Neural crest cell (in vitro differentiated cells): ENCODE results near the gene POLR1H. TPM values are rescaled to one million over a fixed set of nuclear protein-coding genes. Genes with fewer than 3 reads are reported as not detected.

Experiments
- DNase-seq: peaks from one replicate; pipeline ENCODE4 v3.0.0; 2021; ENCODE audit warnings: low read depth, mixed read lengths, low spot score
- H3K27ac Mint-ChIP-seq: one replicate; pipeline ENCODE4 v1.8.0; 2021; ENCODE audit warnings: mild to moderate bottlenecking, mixed read lengths; ENCODE audit not compliant: unreplicated experiment
- H3K27me3 Mint-ChIP-seq: 2 replicates; pipeline ENCODE4 v1.8.0; 2021; ENCODE audit warnings: low read depth, mild to moderate bottlenecking, mixed read lengths
- H3K36me3 Mint-ChIP-seq: 2 replicates; pipeline ENCODE4 v1.8.0; 2021; ENCODE audit warnings: low read depth, mild to moderate bottlenecking, mixed read lengths
- H3K4me1 Mint-ChIP-seq: 2 replicates; pipeline ENCODE4 v1.8.0; 2021; ENCODE audit warnings: mixed read lengths
- H3K4me3 Mint-ChIP-seq: one replicate; pipeline ENCODE4 v1.8.0; 2021; ENCODE audit warnings: mild to moderate bottlenecking, mixed read lengths
- H3K9me3 Mint-ChIP-seq: 2 replicates; pipeline ENCODE4 v1.8.0; 2021; ENCODE audit warnings: mixed read lengths
- CTCF ChIP-seq: fragments of 200-600 bp; sonication (generic); conservative IDR thresholded peaks from 2 replicates; pipeline ENCODE4 v1.5.0; 2021; ENCODE audit warnings: antibody characterized with exemption, mild to moderate bottlenecking
- total RNA-seq: library from RNA; stranded (reverse); gene quantifications from 2 replicates; pipeline ENCODE4 v1.2.1, GENCODE V29; 2021

Gene POLR1H
- total RNA-seq, 1 donor from 2014 or later = 43.3 TPM

DNA sequence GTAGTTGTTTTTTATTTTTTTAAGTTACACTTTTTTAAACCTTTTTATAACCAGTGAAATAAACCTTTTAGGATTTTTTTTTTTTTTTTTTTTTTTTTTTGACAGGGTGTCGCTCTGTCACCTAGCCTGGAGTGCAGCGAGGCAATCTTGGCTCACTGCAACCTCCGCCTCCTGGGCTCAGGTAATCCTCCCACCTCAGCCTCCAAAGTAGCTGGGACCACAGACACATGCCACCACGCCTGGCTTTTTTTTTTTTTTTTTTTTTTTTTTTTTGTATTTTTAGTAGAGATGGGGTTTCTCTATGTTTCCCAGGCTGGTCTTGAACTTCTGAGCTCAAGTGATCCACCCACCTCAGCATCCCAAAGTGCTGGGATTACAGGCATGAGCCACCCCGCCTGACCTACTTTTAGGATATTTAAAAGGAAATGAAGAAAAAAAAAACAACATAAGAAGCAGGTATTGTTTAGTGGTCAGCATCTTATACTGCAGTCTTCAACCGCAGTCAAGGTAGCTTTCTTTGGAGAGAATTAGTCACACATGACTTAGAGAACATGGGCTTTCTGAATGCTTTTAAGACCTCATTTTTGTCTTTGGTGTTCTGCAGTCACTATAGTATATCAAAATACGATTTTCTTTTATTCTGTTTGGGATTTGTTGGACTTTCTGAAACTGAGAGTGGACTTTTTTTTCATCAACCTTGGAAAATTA lies 1.6 kb downstream of the POLR1H start:
- H3K9me3 Mint-ChIP-seq = no peaks in the 10 kb centered on the region
- H3K27me3 Mint-ChIP-seq = peaks cover 6% of the 10 kb centered on the region
- peaks cover 2% of the 10 kb centered on the region for H3K36me3 Mint-ChIP-seq
- no peak overlapping the region for H3K27ac Mint-ChIP-seq
- H3K4me1 Mint-ChIP-seq = peaks cover 35% of the 10 kb centered on the region
- H3K4me3 Mint-ChIP-seq = peak overlapping the region; percentile 99
- TF ChIP-seq CTCF = no peak
- DNase-seq = no peak

- H3K9me3 Mint-ChIP-seq = no peaks in the 10 kb centered on the region
- H3K36me3 Mint-ChIP-seq = peaks cover 2% of the 10 kb centered on the region
- no peak overlapping the region for H3K27ac Mint-ChIP-seq
- peak overlapping the region; percentile 99 for H3K4me3 Mint-ChIP-seq
- no peak for TF ChIP-seq CTCF
- H3K27me3 Mint-ChIP-seq = peaks cover 8% of the 10 kb centered on the region
- peaks cover 42% of the 10 kb centered on the region for H3K4me1 Mint-ChIP-seq
- no peak for DNase-seq
Measured at GRCh38 chr6:30063315-30063714, 2.2 kb downstream of the POLR1H start.

DNA sequence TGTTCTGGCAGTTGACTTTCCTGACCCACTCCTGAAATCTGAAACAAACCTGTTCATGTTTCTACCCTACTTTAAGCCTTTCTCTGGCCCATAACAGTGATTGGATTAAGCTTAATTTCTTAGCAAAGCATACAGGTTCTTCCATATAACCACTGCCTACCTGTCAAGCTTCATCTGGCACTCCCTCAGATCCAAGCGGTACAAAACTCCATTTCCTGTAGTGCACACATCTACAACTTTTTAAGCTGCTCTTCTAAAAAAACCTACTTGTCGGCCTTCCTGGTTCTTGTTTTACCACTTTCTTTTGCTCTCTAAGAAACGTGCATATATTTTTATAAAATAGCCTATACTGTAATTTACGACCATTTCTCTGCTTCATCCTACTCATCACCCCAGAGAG lies 5.0 kb downstream of the POLR1H start:
- peaks cover 41% of the 10 kb centered on the region for H3K4me1 Mint-ChIP-seq
- DNase-seq = no peak
- H3K4me3 Mint-ChIP-seq = peak overlapping the region; percentile 96
- H3K27me3 Mint-ChIP-seq = peaks cover 31% of the 10 kb centered on the region
- peak overlapping the region; percentile 82 for H3K27ac Mint-ChIP-seq
- H3K36me3 Mint-ChIP-seq = peaks cover 14% of the 10 kb centered on the region
- H3K9me3 Mint-ChIP-seq = no peaks in the 10 kb centered on the region
- TF ChIP-seq CTCF = no peak

GRCh38 chr6:30066577-30067459 lies 5.8 kb downstream of the POLR1H start, which contains the start of gene PPP1R11:
TSS of gene PPP1R11 (plus strand) at chr6:30067198. CDS start at chr6:30067411, 213 bp downstream.
- no peak for TF ChIP-seq CTCF
- H3K36me3 Mint-ChIP-seq = peaks cover 14% of the 10 kb centered on the region
- peak within 1 kb of the TSS; percentile 95 for H3K27ac Mint-ChIP-seq
- DNase-seq = peak; percentile 91
- peaks cover 39% of the 10 kb centered on the region for H3K4me1 Mint-ChIP-seq
- H3K4me3 Mint-ChIP-seq = peak within 1 kb of the TSS; percentile 96
- peaks cover 36% of the 10 kb centered on the region for H3K27me3 Mint-ChIP-seq
- H3K9me3 Mint-ChIP-seq = no peaks in the 10 kb centered on the region

DNA sequence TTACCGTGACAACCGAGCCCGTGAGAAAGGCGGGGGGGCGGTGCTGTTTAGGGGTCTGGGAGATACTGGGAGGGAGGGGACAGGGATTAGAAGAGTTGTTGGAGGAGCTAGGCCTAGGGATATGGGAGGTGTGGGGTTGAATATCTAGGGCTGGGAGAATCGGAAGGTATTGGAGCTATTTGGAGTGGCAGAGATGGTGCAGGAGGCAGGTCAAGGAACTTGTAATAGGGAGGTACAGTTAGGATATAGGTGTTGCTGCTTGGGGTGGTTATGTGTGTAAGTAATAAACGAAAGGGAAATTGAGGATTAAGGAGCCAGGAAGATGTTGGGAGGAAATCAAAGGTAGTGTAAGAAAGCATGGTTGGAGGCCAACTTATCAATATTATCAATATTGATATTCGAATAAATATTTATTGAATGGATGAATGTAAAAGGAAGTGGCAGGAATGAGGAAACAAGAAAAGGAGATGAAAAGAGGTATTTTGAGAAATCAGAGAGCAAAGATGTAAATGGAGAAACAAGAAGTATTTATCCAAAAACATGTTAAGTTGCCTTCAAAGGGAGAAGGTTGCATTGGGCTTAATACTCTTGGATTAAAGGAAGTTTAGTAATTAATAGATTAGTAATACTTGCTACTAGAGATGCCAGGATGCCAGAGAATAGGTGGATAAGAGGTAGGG lies 6.5 kb downstream of the POLR1H start:
- Mint-ChIP-seq H3K27me3 (peaks cover 44% of the 10 kb centered on the region), H3K4me3 (peak overlapping the region; percentile 96), H3K36me3 (peaks cover 14% of the 10 kb centered on the region), H3K9me3 (no peaks in the 10 kb centered on the region), H3K27ac (peak overlapping the region; percentile 95), H3K4me1 (peaks cover 36% of the 10 kb centered on the region)
- no peak for DNase-seq
- TF ChIP-seq CTCF = no peak
